ENCODE results near the gene ITPR3.
A peak's percentile ranks its signal among the peaks of the same experiment; 100 is the strongest.

Gene ITPR3

GRCh38 chr6:33705268-33705885 is 84.3 kb downstream of the ITPR3 start:
- no peak for DNase-seq

- no peak for DNase-seq
Observed at GRCh38 chr6:33705955-33706725, 85.0 kb downstream of the ITPR3 start.

GRCh38 chr6:33707771-33708170 is 86.6 kb downstream of the ITPR3 start:
- no peak for DNase-seq

GRCh38 chr6:33708516-33709204 is 87.5 kb downstream of the ITPR3 start:
- DNase-seq = no peak

- DNase-seq = no peak
Observed at GRCh38 chr6:33709605-33710295, 88.6 kb downstream of the ITPR3 start.

- DNase-seq = peak; percentile 11 to 17
Observed at GRCh38 chr6:33710296-33711121, 89.4 kb downstream of the ITPR3 start.

- DNase-seq = peak; percentile 93 to 96
Observed at GRCh38 chr6:33711140-33712129, 90.3 kb downstream of the ITPR3 start, which contains the start of gene UQCC2. UQCC2 (minus strand) TSS chr6:33711700; CDS start chr6:33711686, 14 bp downstream.

GRCh38 chr6:33712914-33713313 is 91.8 kb downstream of the ITPR3 start:
- no peak for DNase-seq

GRCh38 chr6:33713786-33714185 is 92.7 kb downstream of the ITPR3 start:
- no peak for DNase-seq

GRCh38 chr6:33714385-33715040 is 93.4 kb downstream of the ITPR3 start:
- DNase-seq = no peak

GRCh38 chr6:33716379-33716778 is 95.3 kb downstream of the ITPR3 start:
- peak; percentile 82 to 89 for DNase-seq

GRCh38 chr6:33716890-33717632 is 95.9 kb downstream of the ITPR3 start:
- peak; percentile 33 to 44 for DNase-seq

- peak; percentile 47 to 67 for DNase-seq
Observed at GRCh38 chr6:33717934-33718455, 96.9 kb downstream of the ITPR3 start.

- DNase-seq = peak in 1 of 2 experiments; percentile 20
Observed at GRCh38 chr6:33718713-33719112, 97.6 kb downstream of the ITPR3 start.

- DNase-seq = peak in 1 of 2 experiments; percentile 27
Observed at GRCh38 chr6:33719326-33719987, 98.3 kb downstream of the ITPR3 start.

GRCh38 chr6:33720998-33721397 is 99.9 kb downstream of the ITPR3 start:
- DNase-seq = no peak

- DNase-seq = no peak
Observed at GRCh38 chr6:33721508-33721907, 100.4 kb downstream of the ITPR3 start.

GRCh38 chr6:33722103-33722623 is 101.0 kb downstream of the ITPR3 start:
- no peak for DNase-seq
